Measurements from ENCODE around the gene RBMS1.

DNA sequence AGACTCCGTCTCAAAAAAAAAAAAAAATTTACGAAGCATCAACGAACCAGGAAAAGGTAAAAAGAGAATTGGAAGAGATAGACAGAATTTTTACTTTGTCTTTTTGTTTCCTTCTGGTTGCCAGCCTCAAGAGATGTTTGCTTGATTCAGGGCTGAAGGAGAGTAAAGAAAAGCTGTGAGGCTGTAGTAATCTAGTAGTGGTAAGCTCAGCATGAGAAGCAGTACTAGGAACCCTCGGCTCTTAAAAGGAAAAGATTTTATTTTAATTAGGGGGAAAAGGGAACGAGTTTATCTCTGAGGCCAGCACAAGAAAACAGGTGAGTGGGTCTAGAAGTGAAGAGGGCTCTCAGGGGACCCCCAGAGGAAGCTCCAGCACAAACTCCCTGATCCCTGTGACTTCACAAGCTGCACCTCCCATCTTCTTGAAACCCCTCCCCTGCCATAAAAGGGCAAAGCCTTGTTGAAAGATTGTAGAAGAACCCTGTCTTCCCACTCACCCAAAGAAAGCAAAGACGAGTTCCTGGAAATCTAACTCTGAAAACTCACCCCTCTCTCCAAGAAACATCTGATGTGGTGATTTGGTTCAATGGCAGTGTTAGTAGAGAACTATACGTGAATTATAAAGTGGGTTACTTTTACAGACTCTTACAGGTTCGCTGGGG lies 8.6 kb downstream of the RBMS1 start:
- TF ChIP-seq, protein P1, sequence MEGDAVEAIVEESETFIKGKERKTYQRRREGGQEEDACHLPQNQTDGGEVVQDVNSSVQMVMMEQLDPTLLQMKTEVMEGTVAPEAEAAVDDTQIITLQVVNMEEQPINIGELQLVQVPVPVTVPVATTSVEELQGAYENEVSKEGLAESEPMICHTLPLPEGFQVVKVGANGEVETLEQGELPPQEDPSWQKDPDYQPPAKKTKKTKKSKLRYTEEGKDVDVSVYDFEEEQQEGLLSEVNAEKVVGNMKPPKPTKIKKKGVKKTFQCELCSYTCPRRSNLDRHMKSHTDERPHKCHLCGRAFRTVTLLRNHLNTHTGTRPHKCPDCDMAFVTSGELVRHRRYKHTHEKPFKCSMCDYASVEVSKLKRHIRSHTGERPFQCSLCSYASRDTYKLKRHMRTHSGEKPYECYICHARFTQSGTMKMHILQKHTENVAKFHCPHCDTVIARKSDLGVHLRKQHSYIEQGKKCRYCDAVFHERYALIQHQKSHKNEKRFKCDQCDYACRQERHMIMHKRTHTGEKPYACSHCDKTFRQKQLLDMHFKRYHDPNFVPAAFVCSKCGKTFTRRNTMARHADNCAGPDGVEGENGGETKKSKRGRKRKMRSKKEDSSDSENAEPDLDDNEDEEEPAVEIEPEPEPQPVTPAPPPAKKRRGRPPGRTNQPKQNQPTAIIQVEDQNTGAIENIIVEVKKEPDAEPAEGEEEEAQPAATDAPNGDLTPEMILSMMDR (IDR thresholded peaks at IDR 0.05): no peak
- no peak for TF ChIP-seq EZH2 (IDR thresholded peaks at IDR 0.05; ENCODE audit: borderline replicate concordance, insufficient read depth, low read depth, low read length, poor library complexity, severe bottlenecking)
